Cortex of kidney (tissue), 1 donor: ENCODE results near the gene ATG13.
"Not testable (repeated sequence)": the region's sequence is repeated elsewhere in the genome, so short reads cannot be mapped to it uniquely, and the experiment has no call there.

Source experiments
- DNase-seq: peaks from one replicate; lab custom pipeline; 2025; lab: John Stamatoyannopoulos, UW

The ATG13 gene

DNA sequence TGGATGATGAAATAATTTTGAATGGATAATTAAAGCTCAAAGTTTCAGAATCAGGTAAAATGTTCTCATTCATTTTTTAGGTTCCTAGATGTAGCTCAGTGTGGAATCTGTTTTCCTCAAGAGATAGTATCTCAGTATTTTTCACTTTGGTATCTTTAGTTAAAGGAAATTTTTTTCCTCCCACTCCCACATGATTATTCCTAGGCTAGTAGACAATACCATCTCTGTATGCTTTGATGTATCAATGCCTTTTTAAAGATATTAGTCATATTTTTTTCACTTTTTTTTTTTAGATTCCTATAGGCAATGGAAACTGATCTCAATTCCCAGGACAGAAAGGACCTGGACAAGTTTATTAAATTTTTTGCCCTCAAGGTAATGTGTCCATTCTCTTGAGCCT lies 26.6 kb downstream of the ATG13 start:
- no peak for DNase-seq

DNA sequence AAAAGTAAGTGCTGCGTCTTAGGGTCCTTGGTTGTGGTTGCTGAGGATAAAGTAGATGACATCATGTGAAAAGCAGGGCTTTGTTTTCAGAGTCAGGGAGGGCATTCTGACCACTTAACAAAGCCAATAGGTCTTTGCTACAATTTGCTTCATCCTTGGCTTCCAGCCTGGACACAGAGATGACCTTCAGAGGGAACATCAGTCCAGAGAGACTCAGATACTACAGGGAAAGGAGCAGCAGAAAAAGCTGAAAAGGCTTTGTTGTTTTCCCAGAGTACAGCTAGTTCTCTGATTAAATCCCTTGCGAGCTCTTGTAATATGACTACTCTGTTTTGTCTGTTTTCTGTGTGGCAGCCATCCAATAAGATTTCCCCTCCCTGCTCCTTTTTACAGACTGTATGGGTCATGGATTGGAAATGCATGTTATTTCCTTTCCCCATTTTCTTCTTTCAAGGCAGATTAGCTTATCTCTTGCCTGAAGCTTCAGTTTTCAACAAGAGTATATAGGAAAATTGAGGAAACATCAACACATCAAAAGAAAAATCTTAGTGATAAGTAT lies 31.9 kb downstream of the ATG13 start:
- DNase-seq, result no peak

DNA sequence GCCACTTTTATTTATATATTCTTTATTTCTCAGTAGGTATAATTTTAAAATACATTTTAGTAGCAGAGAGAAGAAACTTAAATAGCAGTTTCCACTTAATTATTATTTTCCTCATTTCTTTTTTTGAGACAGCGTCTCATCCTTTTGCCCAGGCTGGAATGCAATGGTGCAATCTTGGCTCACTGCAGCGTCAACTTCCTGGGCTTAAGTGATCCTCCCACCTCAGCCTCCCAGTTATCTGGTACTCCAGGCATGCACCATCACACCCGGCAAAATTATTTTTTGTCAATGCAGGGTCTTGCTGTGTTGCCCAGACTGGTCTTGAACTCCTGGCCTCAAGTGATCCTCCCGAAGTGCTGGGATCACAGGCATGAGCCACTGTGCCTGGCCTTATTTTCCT lies 38.3 kb downstream of the ATG13 start:
- no peak for DNase-seq

DNA sequence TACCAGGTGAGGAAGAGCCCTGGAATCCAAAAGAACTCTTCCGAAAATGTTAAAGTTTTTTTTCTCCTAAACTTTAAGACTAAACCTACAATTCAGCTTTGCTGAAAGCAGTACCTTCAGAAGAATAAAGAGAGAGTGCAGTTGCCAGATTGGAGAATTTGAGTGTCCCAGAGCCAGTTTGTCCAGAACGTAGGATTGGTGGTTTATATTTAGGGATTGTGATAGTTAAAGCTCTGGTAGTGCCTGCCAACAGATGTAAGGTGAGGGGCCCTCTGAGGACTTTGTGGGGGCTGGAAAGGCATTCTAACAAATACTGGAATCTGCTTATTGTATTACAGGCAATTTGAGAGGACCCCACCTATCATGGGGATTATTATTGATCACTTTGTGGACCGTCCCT lies 39.8 kb downstream of the ATG13 start:
- DNase-seq, result no peak

DNA sequence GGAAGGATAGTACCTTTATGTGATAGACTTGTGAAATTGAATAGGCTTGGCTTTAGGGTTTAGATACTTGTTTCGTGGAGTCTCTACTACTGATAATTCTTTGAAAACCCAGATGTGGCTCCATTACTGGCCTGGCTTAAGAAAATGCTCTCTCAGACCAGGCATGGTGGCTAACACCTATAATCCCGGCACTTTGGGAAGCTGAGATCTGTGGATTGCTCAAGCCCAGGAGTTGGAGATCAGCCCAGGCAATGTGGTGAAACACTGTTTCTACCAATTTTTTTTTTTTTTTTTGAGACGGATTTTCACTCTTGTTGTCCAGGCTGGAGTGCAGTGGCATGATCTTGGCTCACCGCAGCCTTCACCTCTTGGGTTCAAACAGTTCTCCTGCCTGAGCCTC lies 40.9 kb downstream of the ATG13 start:
- no peak for DNase-seq

DNA sequence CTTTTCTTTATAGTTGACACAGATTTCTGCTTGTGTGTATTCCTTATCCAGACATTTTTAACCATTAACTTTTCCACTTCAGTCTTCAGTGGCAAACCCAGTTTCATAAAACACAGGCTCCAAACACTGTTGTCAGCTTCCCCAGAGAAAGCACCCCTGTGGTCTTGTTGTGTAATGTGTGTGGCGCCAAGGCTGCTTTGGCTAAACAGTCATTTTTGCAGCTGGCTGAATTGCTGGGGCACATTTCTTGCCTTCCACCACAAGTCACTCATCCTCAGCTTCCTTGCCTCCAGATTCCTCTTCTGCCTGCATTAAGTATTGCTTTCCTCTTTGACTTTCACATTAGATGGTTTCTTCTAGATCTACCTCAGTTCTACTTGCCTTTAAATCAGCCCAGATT lies 42.6 kb downstream of the ATG13 start:
- no peak for DNase-seq

DNA sequence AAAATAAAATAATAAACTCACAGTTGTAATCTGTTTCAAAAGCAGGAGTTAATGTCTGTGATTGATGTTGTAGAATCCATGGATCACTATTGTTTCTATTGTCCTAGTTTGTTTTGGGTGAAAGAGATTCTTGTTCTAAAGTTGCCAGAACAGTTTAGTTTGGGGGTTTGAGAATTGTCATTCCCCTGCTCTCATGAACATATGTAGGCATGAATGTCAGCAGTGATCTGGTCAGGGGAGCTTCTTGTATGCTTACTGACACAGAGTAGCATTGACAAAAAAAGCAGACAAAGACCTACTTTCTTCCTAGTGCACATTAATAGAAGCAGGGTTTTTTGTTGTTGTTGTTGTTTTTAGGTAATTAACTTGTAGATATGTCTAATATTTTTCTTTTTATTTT lies 44.5 kb downstream of the ATG13 start:
- no peak for DNase-seq

DNA sequence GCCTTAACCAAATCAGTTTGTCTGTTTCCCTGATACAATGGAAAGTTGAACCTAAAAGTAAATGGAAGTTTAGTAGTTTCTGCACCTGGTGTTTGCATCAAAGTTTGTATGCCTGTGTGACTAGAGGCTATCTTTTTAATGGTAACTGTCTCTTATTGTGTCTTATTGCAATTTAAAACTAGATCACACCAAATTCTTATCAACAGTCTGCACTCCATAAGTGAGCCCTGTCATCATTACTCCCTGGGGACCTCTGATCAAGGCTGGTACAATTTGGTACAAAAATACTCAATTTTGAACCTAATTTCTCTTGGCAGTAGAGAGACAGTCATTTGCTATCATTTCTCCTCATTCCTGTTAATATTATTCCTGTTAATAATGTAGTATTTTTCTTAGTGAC lies 45.0 kb downstream of the ATG13 start:
- DNase-seq, result no peak

DNA sequence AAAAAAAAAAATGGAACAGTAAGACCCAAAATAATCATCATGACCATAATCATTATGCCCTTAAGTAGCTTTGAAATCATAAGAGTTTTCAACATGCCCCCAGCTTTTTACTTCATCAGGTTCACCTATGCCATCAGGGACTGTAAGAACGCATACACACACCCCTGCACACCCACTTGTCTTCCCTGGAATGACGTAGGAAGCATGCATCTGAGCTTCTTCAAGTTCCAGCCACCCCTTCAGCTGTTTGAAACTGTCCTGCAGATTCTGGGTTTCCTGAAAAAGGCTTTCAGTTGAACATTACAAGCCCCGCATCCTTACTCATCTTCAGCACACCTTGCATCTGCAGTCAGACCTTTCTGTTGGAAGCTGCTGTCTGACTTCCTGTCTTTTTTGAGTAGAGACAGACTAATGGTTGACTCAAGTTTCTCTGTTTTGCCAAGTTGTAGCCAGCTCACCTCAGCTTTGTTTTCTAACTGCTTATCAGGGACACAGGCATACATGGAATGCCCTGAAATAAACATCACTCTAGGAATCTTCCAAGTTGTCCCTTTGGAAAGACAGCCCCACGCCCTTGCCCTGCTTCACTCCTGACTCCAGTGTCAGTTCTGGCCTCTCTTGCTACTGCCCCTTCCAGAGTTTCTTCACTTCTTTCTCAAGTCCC lies 46.1 kb downstream of the ATG13 start:
- no peak for DNase-seq

DNA sequence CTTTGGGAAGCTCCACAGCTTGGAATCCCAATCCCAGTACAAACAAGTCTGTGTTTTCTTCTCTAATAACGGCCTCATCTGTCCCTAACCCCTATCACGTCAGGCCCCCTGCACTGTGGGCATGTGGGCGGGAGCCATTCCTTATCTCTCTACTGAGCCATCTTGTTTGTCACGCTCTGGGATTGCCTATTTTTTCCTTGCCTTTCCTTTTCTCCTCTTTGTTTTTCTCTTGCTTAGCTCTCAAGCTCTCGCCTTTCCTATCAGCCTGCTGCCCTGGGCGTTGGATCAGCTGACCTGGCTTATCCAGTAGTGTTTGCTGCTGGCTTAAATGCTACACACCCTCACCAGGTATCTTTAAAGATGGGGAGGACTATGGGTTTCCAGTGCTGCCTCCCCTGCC lies 47.3 kb downstream of the ATG13 start:
- DNase-seq, result no peak

DNA sequence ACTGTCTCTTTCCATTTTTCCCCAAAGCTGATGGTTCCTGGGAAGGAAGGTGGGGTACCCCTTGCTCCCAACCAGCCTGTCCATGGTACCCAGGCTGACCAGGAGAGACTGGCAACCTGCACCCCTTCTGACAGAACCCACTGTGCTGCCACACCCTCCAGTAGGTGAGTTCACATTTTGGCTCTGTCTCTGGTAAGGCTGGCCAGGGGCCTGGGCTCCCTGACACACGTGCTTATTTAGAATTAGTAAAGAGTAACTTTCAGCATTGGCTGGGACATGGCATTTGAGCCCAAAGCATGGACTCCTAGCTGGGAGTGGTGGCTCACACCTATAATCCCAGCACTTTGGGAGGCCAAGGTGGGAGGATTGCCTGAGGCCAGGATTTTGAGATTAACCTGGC lies 48.0 kb downstream of the ATG13 start:
- DNase-seq, result no peak

DNA sequence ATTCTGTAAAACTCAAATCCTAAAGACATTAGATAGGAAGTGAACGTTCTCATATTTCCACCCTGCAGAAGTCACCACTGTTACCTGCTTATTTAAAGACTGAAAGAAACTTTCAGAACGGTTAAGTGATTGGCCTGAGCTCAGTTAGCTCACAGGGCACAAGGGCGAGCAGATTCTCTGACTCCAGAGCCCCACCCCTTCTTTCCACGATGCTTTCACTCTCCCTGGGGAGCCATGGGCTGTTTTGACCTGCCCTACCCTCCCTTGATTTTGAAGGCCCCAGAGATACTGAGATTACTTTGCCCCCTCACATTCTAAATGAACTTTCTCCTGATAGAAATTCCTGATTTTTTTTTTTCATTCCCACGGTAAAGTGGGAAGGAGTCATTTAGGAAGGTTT lies 49.2 kb downstream of the ATG13 start:
- DNase-seq, result no peak

DNA sequence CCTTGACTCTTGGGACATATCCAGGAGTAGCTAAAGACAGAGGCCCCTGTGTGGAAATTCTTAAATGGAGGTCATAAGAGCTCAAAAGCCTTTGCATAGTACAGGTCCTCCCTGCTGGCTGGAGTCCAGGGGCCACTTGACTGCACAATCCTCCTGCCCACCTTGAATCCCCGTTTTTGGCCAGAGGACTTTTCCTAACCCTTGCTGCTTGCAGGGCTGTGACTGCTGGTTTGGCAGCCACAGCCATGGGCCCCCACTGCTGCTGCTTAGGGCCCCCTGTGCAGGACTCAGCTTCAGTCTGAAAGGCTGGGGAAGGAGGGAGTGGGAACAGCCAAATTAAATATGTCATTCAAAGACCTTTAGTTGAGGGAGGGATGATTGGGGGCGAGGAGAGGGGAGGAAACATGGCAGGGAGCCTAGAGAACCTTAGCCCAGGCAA lies 49.7 kb downstream of the ATG13 start:
- no peak for DNase-seq

DNA sequence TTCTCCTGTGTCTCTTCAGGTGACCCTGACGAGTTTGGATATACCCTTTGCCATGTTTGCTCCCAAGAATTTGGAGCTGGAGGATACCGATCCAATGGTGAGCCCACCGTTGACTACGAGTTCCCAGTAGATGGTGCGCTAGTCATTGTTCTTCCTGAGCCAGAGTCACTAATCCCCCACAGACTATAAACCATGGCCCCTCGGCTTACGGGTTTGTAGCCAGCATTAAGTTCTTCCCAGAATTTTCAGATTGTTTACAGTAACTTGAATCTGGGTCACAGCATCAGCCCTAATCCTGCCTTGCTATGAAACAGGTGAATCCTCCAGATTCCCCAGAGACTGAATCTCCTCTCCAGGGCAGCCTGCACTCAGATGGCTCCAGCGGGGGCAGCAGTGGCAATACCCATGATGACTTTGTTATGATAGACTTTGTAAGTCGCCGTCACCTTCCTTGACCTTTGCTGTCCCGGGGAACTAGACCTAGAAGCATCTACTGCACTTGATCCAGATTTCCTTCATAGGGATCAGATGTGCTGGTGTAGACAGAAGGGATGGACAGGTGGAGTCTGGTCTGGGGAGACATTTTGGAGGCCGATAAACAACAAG lies 51.2 kb downstream of the ATG13 start:
- no peak for DNase-seq

DNA sequence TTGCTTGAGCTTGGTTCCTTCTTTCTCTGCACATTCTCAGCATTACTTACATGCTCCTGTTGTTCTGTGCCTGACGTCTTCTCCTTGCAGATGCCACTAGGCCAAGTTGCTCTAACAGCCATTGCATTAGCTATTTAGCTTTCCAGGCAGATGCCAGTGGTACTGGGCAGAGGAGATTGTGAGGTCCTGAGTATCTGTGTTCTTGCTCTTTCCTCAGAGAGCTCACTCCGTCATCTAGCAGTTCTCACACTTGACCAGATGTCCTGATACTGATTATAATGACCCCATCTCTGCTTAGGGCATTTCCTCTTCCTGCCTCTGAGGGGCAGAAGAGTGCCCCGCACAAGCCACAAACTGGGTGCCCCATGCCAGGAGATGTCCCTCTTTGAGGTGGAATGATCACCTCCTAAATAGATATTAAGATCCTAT lies 52.4 kb downstream of the ATG13 start:
- DNase-seq, result no peak

DNA sequence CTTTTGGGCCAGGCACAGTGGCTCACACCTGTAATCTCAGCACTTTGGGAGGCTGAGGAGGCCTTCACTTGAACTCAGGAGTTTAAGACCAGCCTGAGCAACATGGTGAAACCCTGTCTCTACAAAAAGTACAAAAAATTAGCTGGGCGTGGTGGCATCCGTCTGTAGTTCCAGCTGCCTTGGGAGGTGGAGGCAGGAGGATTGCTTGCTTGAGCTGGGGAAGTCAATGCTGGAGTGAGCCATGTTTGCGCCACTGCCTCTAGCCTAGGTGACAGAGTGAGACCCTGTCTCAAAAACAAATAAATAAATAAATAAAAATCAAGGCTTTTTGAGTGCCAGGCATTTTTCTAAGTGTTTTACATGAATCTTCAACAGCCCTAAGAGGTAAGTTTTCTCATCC lies 53.2 kb downstream of the ATG13 start:
- not testable (repeated sequence) for DNase-seq

DNA sequence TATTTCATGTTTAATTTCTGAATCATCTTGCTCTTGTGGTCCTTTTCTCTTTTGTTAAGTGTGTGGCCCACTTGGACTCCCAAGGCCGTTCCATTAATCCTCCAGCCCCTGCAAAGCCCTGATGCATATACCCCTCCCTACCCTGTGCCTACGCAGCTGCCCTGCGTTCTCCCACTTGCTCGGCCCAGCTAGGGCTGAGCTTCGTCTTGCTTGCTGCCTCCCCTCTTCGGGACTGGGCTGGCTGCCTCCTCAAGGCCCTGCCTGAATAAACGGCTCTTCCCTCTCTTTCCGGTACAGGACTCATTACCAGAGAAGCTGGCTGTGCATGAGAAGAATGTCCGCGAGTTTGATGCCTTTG lies 54.6 kb downstream of the ATG13 start:
- no peak for DNase-seq

DNA sequence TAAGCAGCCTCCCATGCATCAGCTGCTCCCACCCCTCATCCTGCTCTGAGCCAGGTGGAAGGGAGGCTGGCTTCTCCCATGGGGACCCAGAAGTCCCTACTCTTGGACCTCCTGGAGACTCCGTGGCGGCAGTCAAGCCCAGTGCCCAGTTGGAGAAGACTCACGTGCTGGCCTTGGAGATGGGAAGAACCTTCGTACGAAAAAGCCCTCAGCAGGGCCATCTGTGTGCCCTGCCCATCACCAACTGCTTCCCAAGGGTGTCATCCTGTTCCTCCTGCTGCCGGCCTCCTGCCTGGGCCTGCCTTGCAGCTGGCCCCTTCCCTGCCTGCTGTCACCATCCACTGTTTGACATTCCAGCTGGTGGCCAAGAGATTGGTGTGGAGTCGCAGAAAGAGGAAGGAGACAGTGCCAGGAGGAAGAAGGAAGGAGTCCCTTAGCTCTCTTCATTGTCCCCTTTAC lies 55.1 kb downstream of the ATG13 start:
- no peak for DNase-seq

DNA sequence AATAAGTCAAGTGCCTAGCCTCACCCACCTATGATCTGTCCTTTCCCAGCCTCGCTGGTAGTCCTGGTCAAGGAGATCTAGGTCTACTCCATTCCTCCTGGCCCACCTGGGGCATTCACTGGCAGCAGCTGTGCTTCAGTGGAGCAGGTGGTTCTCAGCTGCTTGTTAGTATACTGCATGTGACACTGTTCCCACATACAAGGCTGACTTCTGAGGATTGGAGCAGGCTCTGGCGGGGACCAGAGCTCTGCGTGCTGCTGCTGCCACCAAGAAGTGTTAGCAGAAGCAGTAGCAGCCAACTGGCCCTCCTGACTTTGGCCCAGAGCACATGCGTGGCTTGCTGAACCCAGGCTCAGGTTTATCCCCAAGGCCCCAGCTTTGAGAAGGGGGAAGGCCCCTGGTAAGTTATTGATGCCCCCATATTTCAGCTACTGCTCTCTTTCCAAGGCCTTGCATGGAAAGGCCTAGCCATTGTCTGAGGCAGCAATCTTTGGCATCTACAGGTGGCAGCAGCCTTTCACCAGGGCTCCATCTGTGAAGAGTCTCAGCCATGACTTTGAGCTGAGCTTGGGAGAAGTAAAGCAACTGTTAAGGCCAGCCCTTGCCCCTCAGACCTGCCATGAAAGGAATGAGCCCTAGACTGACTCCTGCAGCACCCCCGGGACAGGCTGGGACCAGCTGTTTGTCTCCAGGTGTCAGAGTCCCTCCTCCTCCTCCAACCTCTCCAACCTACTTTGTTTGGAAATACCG lies 56.5 kb downstream of the ATG13 start:
- DNase-seq, result no peak

DNA sequence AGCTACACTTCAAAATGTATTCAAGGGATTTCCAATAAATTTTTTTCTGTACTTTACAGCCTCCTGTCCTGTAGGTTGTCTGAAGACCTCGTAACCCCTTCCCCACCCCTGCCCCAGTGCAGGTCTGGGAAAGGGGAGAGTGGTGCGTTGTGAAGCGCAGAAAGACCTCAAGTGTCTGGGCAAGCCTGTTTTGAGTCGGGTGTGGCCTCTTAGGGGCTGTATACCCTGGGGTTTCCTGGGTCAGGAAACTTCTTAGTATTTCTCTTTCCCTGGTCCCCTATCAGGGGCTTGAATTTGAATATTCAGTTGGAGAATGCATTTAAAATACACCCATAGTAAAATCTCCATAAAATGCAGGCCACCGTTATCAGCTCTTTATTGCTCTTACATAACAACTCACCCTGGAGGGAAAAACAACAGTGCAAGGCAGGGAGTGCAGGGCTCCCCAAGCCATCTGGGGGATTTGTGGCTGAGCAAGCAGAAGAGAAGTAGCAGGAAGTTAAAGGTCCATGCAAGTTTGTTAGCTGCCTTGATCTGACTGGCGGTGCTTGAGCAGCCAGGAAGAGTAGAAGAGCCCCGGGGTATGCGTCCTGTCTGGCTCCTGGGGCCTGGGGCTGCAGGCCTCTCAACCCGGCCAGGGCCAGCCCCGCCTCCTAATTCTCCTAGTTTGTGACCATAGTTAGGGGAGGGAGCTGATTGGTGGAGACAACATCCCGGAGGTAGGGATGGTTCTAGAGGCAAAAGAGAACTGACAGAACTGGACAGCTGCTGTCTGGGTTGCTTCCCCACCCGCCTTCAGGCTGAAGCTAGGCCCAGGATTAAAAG lies 57.3 kb downstream of the ATG13 start:
- no peak for DNase-seq

DNA sequence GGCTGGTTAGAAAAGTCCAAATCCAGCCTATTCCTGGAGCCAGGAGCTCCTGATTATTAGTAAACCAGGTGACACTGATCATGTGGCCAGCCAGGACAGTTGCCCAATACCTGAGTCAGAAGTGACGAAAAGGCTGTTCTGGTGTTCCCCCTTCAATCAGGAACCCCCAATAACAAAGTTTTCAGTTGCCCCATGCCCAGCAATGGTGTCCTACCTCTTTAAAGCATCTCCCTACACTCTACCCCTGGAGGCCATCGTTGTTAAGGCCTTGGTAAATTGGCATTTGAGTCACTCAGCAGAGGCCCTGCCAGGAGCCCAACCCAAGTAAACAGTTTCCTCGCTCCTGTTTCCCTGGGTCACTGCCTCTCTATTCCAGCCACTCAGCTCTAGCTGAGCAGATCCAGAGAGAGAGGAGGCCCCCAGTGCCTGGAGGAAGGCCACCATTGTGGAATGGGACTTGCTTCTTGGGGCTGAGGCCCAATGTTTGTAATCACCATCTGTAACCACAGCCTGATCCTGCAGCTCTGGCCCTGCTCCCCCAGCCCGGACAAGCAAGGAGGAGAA lies 58.0 kb downstream of the ATG13 start:
- no peak for DNase-seq

DNA sequence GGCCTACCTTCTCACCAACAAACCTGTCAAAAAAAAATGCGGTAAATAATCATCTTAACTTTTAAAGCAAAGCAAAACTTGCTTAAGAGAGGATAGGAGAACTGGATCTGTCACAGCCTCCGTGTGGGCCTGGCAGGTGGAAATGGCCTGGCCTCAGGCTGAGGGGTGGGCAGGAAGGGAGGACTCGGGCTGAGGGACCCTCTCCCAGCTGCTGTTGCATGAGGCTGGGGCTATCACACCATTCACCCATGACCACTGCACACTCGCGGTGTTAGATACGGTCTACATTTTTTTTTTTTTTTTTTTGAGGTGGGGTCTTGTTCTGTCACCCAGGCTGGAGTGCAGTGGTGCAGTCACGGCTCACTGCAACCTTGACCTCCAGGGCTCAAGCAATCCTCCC lies 58.6 kb downstream of the ATG13 start:
- no peak for DNase-seq
